Transverse colon (tissue), 3 donors: ENCODE results near the gene FIG4.

Source experiments
- POLR2A ChIP-seq: fragments of 450-650 bp; IDR thresholded peaks from one replicate; pipeline ENCODE4 v1.6.1; 2016; ENCODE audit warnings: antibody characterized with exemption, mild to moderate bottlenecking, moderate library complexity
- TF ChIP-seq, protein P1 (sequence below), 5 experiments: fragments of 200-600 bp in 3 of 5; fragments of 450-650 bp in 2 of 5; sonication (generic) in 3 of 5; IDR thresholded peaks; 1 replicate in 2 of 5; 2 replicates in 3 of 5; pipeline ENCODE4 v1.5.1; 2016 to 2017; ENCODE audit warnings: antibody characterized with exemption in 5 of 5, inconsistent platforms in 3 of 5, mild to moderate bottlenecking in 2 of 5, moderate library complexity in 1 of 5

DNA sequence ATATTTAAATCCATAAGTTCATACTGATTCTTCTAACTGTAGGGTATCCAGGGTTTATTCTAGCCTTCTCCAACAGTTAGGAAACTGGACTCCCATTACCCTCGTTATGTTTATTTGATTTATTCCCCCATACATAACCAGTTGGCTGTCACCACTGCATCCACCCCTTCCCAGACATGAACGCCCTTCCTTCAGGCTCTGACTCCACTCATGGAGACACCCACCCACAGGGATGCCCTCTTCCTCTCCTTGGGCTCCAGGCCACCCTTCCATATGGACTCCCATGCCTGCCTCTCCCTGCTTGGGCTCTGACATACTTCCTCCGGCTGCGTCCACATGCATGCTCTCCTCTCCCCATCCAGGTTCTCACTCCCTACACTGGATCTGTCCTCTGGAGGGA, 124.0 kb downstream of the FIG4 start:
- TF ChIP-seq, protein P1, sequence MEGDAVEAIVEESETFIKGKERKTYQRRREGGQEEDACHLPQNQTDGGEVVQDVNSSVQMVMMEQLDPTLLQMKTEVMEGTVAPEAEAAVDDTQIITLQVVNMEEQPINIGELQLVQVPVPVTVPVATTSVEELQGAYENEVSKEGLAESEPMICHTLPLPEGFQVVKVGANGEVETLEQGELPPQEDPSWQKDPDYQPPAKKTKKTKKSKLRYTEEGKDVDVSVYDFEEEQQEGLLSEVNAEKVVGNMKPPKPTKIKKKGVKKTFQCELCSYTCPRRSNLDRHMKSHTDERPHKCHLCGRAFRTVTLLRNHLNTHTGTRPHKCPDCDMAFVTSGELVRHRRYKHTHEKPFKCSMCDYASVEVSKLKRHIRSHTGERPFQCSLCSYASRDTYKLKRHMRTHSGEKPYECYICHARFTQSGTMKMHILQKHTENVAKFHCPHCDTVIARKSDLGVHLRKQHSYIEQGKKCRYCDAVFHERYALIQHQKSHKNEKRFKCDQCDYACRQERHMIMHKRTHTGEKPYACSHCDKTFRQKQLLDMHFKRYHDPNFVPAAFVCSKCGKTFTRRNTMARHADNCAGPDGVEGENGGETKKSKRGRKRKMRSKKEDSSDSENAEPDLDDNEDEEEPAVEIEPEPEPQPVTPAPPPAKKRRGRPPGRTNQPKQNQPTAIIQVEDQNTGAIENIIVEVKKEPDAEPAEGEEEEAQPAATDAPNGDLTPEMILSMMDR (IDR thresholded peaks at IDR 0.05): no peak
- TF ChIP-seq POLR2A: no peak
